ENCODE data around the gene SLC9A1.

GRCh38 chr1:27103498-27103897, 51.4 kb downstream of the SLC9A1 start:
- TF ChIP-seq EZH2 (IDR thresholded peaks at IDR 0.05; ENCODE audit: insufficient read depth, poor library complexity, severe bottlenecking) (no peak), EZH2phosphoT487 (IDR thresholded peaks at IDR 0.05; ENCODE audit: insufficient read depth, low read depth) (no peak)

Measured in GM23248 (cell line).